PC-3 (cell line): ENCODE results near the gene OTOF.

Experiments
- EZH2phosphoT487 ChIP-seq: fragments of 300-600 bp; sonication (generic); IDR thresholded peaks from 2 replicates; pipeline ENCODE4 v1.6.1; 2018; ENCODE audit warnings: mild to moderate bottlenecking, antibody characterized with exemption, low read length, borderline replicate concordance
- TF ChIP-seq, protein P1 (sequence below): fragments of 300-600 bp; sonication (generic); conservative IDR thresholded peaks from 2 replicates; pipeline ENCODE4 v1.5.1; 2017; ENCODE audit warnings: antibody characterized with exemption, low read depth, mild to moderate bottlenecking, low read length

DNA sequence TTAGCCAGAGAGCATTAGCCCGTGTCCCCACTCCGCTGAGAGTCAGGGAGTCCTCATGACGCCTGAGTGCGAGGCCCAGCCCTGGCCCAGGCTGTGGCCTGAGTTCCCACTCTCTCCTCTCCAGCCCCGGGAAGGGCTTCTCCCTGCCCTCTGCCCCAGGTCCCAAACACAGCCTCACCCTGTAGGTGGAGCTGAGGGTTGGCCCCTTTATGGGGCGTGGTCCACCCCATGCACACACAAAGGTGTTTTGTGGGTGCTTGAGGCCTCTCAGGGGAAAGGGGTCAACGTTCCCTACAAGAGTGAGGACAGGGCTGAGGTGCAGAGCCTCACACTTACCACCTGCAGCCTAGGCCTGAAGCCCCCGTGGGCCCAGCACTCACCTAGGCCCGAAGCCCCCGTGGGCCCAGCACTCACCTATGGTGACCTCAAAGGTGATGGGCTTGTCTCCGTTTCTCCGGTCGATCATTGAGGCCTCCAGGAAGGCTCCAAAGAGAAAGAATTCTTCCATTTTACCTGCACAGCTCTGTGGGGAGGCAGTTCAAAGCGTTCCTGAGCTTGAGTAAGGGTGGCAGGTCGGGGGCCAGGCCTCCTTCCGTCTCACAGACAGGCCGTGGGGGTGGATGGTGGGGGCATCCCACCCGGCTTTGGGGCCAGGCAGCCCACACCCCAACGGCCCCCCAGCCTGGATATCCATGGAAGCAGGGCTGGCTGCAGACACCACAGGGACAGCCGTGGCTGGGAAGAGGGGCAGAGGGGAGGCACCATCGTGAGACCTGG lies 2.1 kb upstream of the OTOF start:
- TF ChIP-seq, protein P1, sequence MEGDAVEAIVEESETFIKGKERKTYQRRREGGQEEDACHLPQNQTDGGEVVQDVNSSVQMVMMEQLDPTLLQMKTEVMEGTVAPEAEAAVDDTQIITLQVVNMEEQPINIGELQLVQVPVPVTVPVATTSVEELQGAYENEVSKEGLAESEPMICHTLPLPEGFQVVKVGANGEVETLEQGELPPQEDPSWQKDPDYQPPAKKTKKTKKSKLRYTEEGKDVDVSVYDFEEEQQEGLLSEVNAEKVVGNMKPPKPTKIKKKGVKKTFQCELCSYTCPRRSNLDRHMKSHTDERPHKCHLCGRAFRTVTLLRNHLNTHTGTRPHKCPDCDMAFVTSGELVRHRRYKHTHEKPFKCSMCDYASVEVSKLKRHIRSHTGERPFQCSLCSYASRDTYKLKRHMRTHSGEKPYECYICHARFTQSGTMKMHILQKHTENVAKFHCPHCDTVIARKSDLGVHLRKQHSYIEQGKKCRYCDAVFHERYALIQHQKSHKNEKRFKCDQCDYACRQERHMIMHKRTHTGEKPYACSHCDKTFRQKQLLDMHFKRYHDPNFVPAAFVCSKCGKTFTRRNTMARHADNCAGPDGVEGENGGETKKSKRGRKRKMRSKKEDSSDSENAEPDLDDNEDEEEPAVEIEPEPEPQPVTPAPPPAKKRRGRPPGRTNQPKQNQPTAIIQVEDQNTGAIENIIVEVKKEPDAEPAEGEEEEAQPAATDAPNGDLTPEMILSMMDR = no peak
- no peak for TF ChIP-seq EZH2phosphoT487
